ENCODE results near the gene CD276.

The CD276 gene

DNA sequence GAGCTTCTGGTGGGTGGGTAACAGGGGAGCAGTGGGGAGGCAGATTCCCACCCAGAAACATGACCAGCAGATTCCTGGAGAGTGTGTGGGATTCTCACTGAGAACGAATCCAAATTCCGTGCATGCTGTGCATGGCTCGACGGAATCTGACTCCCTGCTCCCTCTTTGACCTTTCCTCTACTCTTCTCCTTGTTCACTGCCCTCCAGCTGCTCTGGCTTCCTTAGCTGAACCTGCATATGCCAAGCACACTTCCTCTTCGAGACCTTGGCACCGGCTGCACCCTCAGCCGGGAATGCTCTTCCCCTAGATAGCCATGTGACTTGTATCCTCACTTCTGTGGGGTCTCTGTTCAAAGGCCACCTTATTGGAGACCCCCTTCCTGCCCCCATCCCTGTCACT is 62.7 kb downstream of the CD276 start:
- DNase-seq (ENCODE audit: low spot score) (no peak), FAIRE-seq (no peak)

GRCh38 chr15:73747847-73748590 is 63.8 kb downstream of the CD276 start:
- FAIRE-seq (no peak), DNase-seq (ENCODE audit: low spot score) (no peak)

DNA sequence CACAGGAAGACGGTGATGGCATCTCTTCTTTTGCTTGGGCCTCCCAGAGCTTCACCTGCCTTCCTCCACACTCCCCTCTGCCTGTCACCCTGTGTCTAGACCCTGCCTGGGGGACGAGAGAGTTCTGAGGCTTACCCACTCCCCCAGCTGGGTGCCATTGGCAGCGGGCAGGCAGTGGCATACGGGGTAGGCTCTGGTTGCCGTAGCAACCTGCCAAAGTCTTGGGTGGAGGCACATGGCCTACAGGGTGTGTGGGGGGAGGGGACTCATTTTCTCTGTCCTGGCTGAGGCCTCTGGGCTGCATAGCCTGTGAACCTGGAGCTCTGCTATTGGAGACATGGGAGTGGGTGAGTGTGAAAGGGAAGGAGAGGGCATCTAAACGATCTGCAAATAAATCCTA is 64.5 kb downstream of the CD276 start:
- DNase-seq (ENCODE audit: low spot score): no peak
- no peak for FAIRE-seq

GRCh38 chr15:73749533-73749932 is 65.3 kb downstream of the CD276 start:
- no peak for FAIRE-seq
- no peak for DNase-seq (ENCODE audit: low spot score)

DNA sequence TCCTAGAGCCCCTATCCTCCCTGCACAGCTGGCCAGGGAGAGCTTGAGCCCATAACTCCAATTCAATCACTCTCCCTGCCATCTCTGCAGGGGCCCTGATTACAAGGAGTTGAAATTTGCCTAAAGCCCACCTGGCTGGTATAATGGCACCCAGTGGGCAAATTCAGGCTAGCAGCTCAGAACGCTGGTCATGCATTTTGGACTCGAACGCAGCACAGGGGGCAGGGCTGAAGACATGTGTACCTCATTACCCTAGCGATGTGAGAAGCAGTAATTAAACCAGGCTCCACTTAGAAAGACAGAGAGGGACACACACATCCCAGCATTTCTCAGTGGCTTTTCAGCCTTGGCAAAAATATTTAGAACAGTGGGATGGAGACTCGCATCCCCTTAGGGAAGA is 65.8 kb downstream of the CD276 start:
- FAIRE-seq: no peak
- no peak for DNase-seq (ENCODE audit: low spot score)

- DNase-seq (ENCODE audit: low spot score) (no peak), FAIRE-seq (no peak)
Observed at GRCh38 chr15:73750438-73750837, 66.3 kb downstream of the CD276 start.

DNA sequence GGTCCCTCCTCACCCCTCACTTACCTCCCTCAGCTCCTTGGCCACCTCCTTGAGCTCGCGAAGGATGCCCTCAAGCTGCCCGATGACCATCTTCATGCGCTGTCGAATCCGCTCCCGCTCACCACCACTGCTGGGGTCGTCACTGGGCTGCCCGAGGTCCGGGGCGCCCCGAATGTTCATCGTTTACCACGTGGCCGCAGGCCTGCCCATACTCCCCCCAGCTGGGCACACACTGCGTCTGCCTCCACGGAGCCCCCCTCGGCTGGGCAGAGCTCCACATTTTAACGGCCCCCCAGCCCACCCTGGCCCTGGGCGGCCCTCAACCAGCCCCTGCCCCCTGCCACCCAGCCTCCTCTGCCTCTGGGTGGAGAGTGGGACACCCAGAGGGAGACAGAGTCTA is 66.8 kb downstream of the CD276 start:
- FAIRE-seq: no peak

DNA sequence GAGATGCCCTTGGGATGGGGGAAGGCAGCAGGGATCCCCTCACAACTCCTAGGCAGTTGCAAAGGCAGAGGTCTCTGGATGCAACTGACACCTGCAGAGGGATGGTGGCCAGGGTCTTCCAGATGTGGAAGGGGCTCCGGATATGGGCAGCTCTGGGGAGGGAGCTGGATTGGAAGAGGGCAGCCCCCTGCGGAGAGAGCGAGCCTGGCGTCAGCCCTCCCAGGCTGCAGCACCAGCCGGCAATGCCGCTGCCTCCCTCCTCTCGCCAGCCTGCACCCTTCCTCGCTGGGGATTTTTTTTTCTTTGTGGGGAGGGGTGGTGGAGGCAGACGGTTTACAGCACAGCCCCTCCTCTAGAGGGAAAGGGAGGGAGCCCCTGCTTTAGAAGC is 67.3 kb downstream of the CD276 start:
- DNase-seq (ENCODE audit: low spot score) (no peak), FAIRE-seq (no peak)

More for the DNA sequence above, 66.8 kb downstream of the CD276 start:
- DNase-seq (ENCODE audit: low spot score): no peak

DNA sequence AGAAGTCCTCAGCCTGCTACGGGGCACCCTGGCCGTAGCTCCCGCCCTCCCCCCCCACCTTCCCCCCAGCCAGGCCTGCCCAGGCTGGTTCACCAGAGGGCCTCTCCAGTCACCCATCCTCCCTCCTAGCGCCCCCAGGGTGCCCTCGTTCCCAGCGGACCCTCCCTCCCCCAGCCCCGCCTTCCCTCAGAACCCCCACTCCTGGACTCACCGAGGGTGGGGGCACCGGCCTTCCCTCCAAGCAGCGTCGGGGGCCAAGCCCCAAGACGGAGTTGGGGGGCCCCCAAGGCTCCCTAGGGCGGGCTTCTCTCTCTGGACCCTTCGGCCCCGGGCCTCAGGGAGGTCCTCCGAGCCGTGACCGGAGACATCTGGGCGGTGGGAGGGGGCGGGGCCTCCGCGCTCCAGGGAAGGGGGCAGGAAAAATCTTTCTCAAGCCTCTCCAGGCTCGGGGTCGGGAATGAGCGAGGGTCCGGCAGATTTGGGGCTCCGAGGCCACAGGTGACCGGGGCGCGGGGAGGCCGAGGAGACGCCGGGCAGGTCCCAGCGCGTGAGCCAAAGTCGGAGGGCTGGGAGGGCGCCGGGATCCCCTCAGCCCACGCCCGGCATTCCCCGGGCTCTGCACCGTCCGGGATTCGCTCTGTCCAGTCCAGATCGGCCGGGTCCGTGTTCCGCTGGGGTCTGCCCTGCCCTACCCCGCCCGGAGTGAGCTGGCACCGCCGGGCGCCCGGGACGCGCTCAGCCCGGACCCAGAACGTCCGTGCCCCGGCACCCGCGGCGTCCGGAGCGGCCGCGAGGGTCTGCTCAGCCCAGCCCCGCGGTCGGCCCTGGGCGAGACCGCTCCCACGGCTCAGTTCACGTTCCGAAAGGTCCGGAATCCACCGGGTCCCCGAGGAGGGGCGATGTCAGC is 68.0 kb downstream of the CD276 start:
- DNase-seq (ENCODE audit: low spot score) (peak; percentile 21), FAIRE-seq (no peak)

GRCh38 chr15:73752806-73753193 is 68.6 kb downstream of the CD276 start:
- FAIRE-seq (no peak), DNase-seq (ENCODE audit: low spot score) (peak; percentile 44)

- peak; percentile 71 for DNase-seq (ENCODE audit: low spot score)
- no peak for FAIRE-seq
Observed at GRCh38 chr15:73753250-73754130, 69.3 kb downstream of the CD276 start, which contains the start of gene INSYN1. Gene INSYN1 (minus strand): TSS chr15:73753351. CDS start chr15:73751130, 2,221 bp downstream.

DNA sequence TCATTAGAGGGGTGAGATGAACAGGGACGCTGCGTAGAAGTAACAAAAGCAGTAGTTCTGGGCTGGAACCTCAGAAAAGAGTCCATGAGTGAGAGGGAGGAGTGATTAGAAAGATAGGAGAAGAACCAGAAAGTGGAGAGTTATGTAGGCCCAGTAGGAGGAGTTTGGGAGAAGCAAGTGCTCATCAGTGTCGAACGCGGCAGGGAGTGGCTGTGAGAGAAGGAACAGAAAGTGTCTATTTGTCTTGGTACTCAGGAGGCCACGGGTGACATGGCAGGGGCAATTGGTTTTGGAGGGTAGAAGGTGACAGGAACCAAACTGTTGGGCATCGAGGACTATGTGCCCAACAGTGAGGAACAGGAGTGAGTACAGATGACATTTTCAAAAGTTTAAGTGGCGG is 70.3 kb downstream of the CD276 start:
- FAIRE-seq: no peak
- no peak for DNase-seq (ENCODE audit: low spot score)

DNA sequence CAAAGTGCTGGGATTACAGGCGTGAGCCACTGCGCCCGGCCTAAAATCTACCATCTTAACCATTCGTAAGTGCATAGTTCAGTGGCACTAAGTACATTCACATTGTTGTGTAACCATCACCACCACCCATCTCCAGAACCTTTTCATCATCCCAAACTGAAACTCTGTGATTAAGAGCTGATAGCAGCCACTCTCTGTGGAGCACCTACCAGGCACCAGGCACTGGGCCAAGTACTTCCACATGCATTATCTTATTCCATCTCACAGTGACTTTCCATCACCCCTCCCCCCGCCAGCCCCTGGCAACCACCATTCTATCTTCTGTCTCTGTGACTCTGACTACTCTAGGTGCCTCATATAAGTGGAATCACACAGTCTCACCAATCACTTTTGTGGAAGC is 71.3 kb downstream of the CD276 start:
- FAIRE-seq: no peak

DNA sequence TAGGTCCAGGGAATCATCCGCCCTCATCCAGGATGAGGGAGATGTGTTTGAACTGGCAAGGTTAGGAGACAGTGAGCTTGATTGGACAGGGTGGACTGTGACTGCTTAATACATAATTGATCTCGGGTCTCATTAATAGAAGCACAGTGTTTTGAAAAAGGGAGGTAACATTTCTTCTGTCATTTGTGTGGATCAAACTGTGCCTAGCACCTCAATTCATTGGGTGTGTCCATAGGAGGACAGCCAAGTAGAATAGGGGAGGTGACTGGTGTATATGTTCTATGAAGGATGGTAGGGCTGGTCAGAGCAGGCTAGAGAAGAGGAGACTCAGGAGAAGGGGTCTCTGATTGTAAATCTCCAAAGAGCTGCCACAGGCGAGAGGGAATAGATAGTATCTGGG is 71.8 kb downstream of the CD276 start:
- DNase-seq (ENCODE audit: low spot score): no peak
- no peak for FAIRE-seq

More for the DNA sequence above, 71.3 kb downstream of the CD276 start:
- no peak for DNase-seq (ENCODE audit: low spot score)

DNA sequence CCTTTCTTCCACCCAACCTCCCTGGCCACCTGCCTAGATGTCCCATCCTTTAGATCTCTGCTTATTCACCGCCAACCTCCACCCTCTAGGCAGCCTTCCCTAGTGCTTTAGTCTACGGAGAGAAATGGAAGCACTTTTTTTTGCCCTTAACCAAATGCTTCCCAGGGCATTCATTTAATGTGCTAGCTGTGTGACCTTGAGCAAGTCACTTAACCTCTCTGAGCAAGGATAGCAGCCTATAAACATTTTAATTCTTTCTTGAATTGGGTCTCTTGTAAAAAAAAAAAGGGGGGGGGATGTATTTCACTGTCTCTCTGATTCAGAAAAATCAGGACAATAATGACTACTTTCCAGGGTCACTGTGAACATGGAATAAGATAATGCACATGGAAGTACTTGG is 72.2 kb downstream of the CD276 start:
- no peak for FAIRE-seq
- no peak for DNase-seq (ENCODE audit: low spot score)

DNA sequence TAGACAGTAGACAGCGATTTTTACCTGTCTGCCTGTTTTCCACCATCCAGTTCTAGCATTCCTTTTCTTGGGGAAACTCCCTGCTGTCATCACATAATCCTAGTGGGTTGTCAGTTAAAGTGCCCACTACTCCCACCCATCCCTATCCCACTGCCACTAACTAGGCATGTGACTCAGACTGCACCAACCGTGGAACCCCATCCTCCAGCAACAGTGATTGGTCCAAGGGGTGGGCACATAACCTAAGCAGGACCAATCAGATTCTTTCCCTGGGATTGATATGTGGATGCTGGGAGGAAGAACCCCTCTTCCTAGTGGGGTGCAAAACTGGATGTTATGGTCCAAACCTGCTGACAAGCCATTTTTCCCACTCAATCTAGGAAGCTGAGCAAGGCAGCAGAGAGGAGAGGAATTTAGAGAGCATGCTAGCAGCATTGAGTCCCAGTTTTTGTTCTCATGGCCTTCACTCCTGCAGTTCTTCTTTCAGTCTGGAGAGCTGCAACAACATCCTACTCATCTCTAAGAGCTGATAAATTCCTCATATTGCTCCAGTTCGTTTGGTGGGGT is 72.8 kb downstream of the CD276 start:
- FAIRE-seq: no peak
- no peak for DNase-seq (ENCODE audit: low spot score)

DNA sequence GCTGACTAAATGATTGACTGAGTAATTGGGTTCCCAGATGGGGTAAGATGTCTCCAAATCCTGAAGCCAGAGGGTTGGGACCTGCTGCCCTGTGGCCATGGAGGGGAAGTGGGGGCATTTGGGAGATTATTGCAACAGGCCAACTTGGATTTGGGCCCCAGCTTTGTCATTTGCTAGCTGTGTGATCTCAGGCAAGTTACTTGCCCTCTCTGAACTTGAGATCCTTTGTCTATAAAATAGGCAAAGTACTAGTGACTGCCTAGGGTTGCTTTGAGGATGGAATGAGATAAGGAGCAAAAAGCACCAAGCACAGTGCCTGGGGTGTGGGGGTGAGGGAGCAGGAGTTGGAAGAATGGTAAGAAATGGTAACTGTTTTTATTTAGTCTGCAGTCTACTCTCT is 73.4 kb downstream of the CD276 start:
- FAIRE-seq: no peak
- DNase-seq (ENCODE audit: low spot score): no peak

DNA sequence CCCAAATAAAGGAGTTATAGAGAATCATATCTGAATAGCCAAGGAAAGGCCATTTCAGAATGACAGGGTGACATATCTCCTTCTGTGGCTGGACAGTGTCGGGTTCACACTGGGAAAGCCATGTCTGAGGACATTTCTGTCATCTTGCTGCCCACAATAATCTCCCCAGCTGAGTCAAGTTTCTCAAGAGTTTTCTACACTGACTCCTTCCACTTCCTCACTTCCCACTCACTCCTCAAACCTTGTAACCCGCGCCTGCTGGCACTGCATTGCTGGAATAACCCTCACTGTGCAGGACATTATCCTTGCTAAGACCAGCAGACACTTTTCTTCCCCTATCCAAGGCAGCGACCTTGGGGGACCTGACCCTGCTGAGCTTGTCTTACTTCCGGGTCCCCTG is 74.3 kb downstream of the CD276 start:
- FAIRE-seq (no peak), DNase-seq (ENCODE audit: low spot score) (no peak)

DNA sequence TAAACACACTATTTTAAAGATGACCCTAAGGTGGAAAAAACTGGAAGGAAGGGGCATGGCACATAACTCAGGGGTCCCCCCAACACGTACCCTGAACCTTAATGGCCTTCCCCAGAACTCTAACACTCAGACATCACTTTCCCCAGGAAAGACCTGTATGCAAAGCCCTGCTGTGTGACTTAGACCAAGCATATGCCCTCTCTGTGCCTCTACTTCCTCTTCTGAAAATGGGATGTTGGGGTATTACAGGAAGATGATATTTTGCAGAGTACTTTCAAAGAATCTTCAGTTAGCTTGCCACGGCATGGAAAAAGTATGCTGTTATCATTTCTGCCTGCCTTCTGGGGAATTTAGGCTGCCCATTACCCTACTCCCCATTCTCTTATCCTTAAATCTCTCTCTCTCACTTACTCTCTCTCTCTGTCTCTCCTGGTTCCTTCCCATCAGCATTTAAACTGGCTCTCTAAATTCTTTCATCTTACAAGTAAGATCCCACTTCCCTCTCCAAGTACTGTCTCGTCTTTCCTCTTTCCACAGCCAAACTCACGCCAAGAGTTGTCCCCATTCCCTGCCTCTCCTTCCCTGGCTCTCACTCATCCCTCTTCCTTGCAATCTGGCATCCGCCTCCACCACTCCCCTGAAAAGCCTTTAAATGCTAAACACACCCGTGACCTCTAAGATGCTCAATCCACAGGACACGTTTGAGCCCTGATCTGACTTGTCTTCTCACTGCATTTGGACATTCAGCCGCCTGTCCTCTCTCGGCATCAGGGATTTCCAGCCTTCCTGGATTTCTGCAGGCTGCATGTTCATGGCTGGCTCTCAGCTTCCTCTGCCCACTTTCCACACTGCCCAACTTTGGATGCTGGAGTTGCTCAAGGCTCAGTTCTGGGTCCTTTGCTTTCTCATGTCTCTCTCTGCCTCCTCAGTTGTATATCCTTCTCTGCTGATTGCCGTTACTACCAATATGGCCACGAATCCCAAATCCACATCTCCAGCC is 76.4 kb downstream of the CD276 start:
- DNase-seq (ENCODE audit: low spot score): no peak
- no peak for FAIRE-seq

DNA sequence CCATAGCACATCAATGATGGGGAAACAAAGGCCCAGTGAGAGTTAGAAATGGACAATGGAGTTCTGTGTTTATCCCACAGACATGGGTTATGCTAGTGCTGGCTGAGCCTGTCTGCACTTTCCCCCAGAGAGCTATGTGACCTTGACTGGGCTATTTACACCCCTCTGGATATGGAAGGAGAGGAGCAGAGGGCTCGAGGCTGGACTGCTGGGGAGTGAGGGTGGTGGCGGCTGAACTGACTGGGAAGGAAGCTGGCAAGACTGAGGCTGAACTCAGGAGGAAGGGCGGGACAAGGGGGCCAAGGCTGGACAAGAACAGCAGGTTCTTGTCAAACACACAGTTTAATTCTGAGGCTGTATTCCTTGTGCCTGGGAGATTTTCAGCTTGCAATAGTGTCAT is 79.7 kb downstream of the CD276 start:
- no peak for FAIRE-seq

More for the DNA sequence above, 79.7 kb downstream of the CD276 start:
- no peak for DNase-seq (ENCODE audit: low spot score)

All from urothelium cell line (cell line).